GM12878 (cell line): ENCODE results near the gene AK5. TPM values are rescaled to one million over a fixed set of nuclear protein-coding genes. Genes with fewer than 3 reads are reported as not detected.

Source experiments
- DPF2 ChIP-seq: fragments of 450-650 bp; IDR thresholded peaks from 2 replicates; pipeline ENCODE4 v1.6.1; 2017; ENCODE audit warnings: mild to moderate bottlenecking
- ETV6 ChIP-seq, 2 experiments: fragments of 450-650 bp in 1 of 2; IDR thresholded peaks in 1 of 2; conservative IDR thresholded peaks in 1 of 2; 2 replicates each; pipeline ENCODE4 v1.6.1; 2014; ENCODE audit warnings: antibody characterized with exemption in 1 of 2, borderline replicate concordance in 1 of 2, low read depth in 1 of 2, mild to moderate bottlenecking in 1 of 2, moderate library complexity in 1 of 2
- EZH2 ChIP-seq: IDR thresholded peaks from 2 replicates; pipeline ENCODE4 v1.6.1; 2012; ENCODE audit warnings: low read depth, mild to moderate bottlenecking, control low read depth, inconsistent platforms, low read length, borderline replicate concordance; ENCODE audit not compliant: control insufficient read depth
- JUND ChIP-seq: IDR thresholded peaks from 2 replicates; pipeline ENCODE4 v1.6.1; 2012; ENCODE audit warnings: low read depth, mild to moderate bottlenecking, low read length, improper control_type of control experiment, moderate library complexity
- MTA2 ChIP-seq: fragments of 450-650 bp; IDR thresholded peaks from 2 replicates; pipeline ENCODE4 v1.6.1; 2016; ENCODE audit warnings: low read depth, mild to moderate bottlenecking, moderate library complexity
- NR2F1 ChIP-seq: fragments of 450-650 bp; conservative IDR thresholded peaks from 2 replicates; pipeline ENCODE4 v1.6.1; 2017; ENCODE audit warnings: mild to moderate bottlenecking
- RAD21 ChIP-seq: IDR thresholded peaks from 2 replicates; pipeline ENCODE4 v1.6.1; 2011; ENCODE audit warnings: mild to moderate bottlenecking, low read depth, low read length, moderate library complexity; ENCODE audit not compliant: insufficient read depth
- STAT1 ChIP-seq: fragments of 450-650 bp; conservative IDR thresholded peaks from 2 replicates; pipeline ENCODE4 v1.6.1; 2014; ENCODE audit warnings: antibody characterized with exemption, mild to moderate bottlenecking
- TARDBP ChIP-seq: IDR thresholded peaks from 2 replicates; pipeline ENCODE4 v1.6.1; 2016; ENCODE audit warnings: borderline replicate concordance
- ZNF207 ChIP-seq: fragments of 450-650 bp; IDR thresholded peaks from 2 replicates; pipeline ENCODE4 v1.6.1; 2014; ENCODE audit warnings: antibody characterized with exemption, mild to moderate bottlenecking, borderline replicate concordance
- polyA plus RNA-seq, 11 experiments: library from polyadenylated mRNA; depleted of rRNA in 4 of 11; unstranded in 6 of 11; stranded (reverse) in 5 of 11; fragments of >200 nt; fragmentation: Nextera tagmentation in 4 of 11; fragmentation: Illumina TruSeq in 1 of 11; extraction: Ambion mirVana in 4 of 11; extraction: Trizol in 1 of 11; gene quantifications; 1 replicate in 1 of 11; 2 replicates in 10 of 11; pipeline versions ENCODE4 v1.2.1 to v1.2.3, GENCODE V29; 2011 to 2016; ENCODE audit warnings: inconsistent platforms in 2 of 11, missing spikeins in 2 of 11, low read depth in 1 of 11
- total RNA-seq, 4 experiments: library from RNA; depleted of rRNA in 3 of 4; stranded (reverse); fragments of >200 nt in 3 of 4; fragmentation: Illumina TruSeq in 1 of 4; extraction: Trizol in 1 of 4; gene quantifications; 2 replicates each; pipeline versions ENCODE4 v1.2.1 to v1.2.3, GENCODE V29; 2013 to 2021
- TF ChIP-seq, protein P1 (sequence below): IDR thresholded peaks from 2 replicates; pipeline ENCODE4 v1.6.1; 2012; ENCODE audit warnings: low read depth, low read length, improper control_type of control experiment
- TF ChIP-seq, protein P2 (sequence below): fragments of 450-650 bp; conservative IDR thresholded peaks from 2 replicates; pipeline ENCODE4 v1.6.1; 2017; ENCODE audit warnings: mild to moderate bottlenecking, moderate library complexity
- TF ChIP-seq, protein P3 (sequence below): fragments of 450-650 bp; IDR thresholded peaks from 2 replicates; pipeline ENCODE4 v1.6.1; 2018; ENCODE audit warnings: borderline replicate concordance, mild to moderate bottlenecking; ENCODE audit not compliant: partially characterized antibody

The AK5 gene
- total and polyA plus RNA-seq, 10 of the 15 experiments (the other 5 are each of a cell fraction or from before 2014, with no cell fraction given) = 0.08 to 0.33 TPM; not detected in 8

DNA sequence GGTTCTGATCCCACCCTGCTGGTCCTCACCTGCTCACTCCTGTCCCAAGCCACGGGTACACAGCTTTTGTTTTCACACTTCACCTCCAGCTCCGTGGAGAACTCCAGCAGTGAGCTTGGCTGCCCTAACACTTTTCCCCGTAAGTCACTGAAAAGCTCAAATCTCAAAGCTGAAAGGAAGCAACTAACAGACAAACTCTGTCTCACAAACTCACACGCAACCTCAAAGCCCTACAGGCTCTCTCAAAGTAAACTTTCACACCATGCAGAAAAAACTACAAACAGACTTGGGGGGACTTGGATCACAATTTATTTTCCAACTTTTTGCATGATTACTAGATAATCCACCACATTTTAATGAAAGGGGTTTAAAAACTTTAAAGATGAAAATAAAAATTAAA is 88.3 kb downstream of the AK5 start (continued):
- TF ChIP-seq NR2F1 (no peak), RAD21 (no peak), JUND (no peak), TARDBP (no peak), ZNF207 (no peak), ETV6 (conservative IDR thresholded peaks at IDR 0.05 in 1 of 2, IDR thresholded peaks at IDR 0.05 in 1 of 2; ENCODE audit: borderline replicate concordance in 1 of 2, low read depth in 1 of 2) (no peak), MTA2 (no peak), EZH2 (no peak), DPF2 (no peak), STAT1 (no peak)
- TF ChIP-seq, protein P1, sequence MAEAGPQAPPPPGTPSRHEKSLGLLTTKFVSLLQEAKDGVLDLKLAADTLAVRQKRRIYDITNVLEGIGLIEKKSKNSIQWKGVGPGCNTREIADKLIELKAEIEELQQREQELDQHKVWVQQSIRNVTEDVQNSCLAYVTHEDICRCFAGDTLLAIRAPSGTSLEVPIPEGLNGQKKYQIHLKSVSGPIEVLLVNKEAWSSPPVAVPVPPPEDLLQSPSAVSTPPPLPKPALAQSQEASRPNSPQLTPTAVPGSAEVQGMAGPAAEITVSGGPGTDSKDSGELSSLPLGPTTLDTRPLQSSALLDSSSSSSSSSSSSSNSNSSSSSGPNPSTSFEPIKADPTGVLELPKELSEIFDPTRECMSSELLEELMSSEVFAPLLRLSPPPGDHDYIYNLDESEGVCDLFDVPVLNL = no peak
- TF ChIP-seq, protein P2, sequence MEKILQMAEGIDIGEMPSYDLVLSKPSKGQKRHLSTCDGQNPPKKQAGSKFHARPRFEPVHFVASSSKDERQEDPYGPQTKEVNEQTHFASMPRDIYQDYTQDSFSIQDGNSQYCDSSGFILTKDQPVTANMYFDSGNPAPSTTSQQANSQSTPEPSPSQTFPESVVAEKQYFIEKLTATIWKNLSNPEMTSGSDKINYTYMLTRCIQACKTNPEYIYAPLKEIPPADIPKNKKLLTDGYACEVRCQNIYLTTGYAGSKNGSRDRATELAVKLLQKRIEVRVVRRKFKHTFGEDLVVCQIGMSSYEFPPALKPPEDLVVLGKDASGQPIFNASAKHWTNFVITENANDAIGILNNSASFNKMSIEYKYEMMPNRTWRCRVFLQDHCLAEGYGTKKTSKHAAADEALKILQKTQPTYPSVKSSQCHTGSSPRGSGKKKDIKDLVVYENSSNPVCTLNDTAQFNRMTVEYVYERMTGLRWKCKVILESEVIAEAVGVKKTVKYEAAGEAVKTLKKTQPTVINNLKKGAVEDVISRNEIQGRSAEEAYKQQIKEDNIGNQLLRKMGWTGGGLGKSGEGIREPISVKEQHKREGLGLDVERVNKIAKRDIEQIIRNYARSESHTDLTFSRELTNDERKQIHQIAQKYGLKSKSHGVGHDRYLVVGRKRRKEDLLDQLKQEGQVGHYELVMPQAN = no peak
- TF ChIP-seq, protein P3, sequence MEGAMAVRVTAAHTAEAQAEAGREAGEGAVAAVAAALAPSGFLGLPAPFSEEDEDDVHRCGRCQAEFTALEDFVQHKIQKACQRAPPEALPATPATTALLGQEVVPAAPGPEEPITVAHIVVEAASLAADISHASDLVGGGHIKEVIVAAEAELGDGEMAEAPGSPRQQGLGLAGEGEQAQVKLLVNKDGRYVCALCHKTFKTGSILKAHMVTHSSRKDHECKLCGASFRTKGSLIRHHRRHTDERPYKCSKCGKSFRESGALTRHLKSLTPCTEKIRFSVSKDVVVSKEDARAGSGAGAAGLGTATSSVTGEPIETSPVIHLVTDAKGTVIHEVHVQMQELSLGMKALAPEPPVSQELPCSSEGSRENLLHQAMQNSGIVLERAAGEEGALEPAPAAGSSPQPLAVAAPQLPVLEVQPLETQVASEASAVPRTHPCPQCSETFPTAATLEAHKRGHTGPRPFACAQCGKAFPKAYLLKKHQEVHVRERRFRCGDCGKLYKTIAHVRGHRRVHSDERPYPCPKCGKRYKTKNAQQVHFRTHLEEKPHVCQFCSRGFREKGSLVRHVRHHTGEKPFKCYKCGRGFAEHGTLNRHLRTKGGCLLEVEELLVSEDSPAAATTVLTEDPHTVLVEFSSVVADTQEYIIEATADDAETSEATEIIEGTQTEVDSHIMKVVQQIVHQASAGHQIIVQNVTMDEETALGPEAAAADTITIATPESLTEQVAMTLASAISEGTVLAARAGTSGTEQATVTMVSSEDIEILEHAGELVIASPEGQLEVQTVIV = no peak
